Middle frontal gyrus (tissue), 1 donor: Measurements from ENCODE around the gene TSPAN12.

Source experiments
- DNase-seq: peaks from one replicate; pipeline ENCODE4 v3.0.0-alpha.2; 2015; ENCODE audit warnings: low spot score; ENCODE audit errors: extremely low spot score

TSPAN12 gene

DNA sequence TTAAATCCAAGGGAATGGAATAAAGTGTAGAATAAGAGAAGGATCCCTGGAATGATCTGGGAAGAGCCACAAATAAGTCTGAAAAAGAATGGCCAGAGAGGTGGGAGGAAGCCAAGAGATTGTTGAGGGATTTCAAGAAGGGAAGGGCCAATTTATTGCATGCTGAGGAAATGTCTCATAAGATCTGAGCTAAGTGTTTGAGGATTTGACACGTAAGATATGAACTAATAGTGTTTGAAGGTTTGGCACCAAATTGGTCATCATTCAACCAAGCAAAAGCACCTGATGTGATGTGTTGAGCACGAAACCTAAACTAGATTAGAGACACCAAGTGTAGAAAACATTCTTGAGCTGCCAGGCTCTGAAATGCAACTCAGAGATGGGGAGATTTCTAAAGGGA is 97.9 kb downstream of the TSPAN12 start:
- no peak for DNase-seq

DNA sequence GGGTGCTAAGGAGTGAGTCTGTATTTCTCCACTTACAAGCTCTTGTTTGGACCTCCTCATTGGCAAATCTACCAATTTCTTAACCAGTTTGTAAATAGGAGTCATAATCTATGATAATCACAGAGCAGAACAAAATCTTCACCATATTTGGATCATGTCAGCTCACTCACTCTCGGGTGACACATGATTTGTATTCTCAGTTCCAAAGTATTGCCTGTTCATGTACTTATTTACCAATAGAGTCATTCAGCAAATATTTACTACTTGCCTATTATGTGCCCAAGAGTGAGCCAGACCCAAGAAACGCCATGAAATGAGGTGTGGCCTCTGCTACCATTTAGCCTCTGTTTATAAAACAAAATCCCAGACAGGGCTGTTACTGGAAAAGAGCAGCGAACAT is 114.8 kb downstream of the TSPAN12 start:
- DNase-seq = no peak

DNA sequence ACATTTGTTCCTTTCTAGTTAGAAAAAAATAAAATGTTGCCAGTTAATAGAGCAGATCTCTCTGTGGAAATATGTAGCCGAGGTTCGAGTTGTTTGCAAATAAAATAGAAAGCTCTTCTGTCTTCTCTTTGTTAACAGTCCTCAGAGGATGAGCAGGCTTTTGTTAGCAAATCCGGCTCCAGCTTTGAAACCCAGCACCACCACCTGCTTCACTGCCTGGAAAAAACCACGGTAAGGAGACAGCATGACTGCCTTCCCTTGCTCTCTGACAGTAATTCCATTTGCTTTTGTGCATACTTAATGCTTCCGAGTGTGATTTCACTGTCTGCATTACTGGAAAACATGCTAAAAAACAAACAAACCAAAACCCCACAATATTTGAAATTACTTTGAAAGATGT is 115.6 kb downstream of the TSPAN12 start:
- DNase-seq = no peak

DNA sequence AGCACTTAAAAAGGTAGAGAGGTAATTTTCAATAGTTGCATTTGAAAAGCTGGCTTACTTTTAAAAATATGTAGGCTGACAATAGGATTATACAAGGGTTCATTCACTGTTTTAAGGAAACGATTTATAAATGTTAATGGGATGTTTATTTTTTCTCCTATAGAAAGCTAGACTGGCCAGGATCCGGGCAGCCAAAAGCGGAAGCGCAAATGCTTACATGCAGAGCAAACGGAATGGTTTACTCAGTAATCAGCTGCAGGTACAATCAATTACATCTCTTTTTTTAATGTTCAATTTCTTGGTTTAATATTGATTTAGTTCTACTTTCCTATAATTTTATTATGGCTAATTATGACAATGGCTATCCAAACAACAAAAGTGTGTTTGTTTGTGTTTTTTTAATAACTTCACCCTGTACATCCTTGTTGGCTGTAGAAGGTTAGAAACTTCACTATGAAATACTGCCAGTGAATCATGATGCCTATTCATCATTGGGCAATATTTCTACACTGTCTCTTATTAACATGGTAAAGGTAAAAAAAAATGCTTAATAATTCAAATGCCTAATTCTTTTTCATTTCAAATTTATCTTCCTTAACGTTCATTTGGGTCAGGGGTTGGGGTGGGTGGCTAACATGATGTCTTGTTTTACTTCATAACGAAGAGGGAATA is 116.4 kb downstream of the TSPAN12 start:
- no peak for DNase-seq

DNA sequence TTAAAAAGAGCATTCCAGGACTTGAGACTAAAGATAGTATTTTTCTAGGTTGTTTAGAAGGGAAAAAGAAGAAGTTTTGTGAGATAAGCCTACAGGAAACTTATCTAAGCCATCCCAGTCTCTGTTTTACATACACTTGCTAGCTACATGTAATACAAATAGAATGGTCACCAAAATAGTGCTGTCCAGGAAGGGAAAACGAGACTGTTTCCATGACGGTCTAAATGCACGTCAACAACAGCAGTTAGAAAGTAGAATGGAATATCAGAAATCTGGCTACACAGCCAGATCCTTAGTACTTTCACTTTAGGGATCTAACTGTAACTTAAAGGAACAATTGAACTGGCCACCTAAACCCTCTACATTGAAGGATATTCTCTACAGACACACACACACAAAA is 117.6 kb downstream of the TSPAN12 start:
- no peak for DNase-seq

DNA sequence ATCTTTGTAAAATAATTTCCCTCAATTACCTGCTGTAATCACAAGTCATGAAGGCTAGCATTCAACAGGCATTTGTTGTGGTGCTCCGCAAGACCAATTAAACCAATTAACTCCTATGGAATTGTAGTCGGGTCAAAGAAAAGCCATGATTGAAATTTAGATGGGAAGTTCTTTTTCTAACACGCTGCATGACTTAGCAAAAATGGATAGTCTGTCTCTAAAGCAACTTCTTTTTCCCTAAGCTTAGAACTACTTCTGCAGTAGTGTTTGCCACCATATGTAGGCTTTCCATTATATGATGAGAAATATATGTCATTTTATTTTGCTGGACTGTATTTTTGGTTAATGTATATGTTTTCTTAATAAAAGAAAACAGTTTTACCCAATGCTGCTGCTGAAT is 119.1 kb downstream of the TSPAN12 start:
- DNase-seq = no peak
